ENCODE measurements around the gene FAM120B.

Gene FAM120B

GRCh38 chr6:170278743-170279094 lies 27.8 kb upstream of the FAM120B start:
- H3K9me3 Mint-ChIP-seq: no peaks in the 10 kb centered on the region
- H3K4me1 Mint-ChIP-seq (ENCODE audit: low read depth): peaks cover 10% of the 10 kb centered on the region
- no peak overlapping the region for H3K4me3 Mint-ChIP-seq
- no peak for DNase-seq (ENCODE audit: low spot score)
- no peak overlapping the region for H3K27ac Mint-ChIP-seq
- no peaks in the 10 kb centered on the region for H3K36me3 Mint-ChIP-seq (ENCODE audit: low read depth)
- peaks cover 54% of the 10 kb centered on the region for H3K27me3 Mint-ChIP-seq (ENCODE audit: low read depth)

- H3K27ac Mint-ChIP-seq: no peak overlapping the region
- H3K9me3 Mint-ChIP-seq: no peaks in the 10 kb centered on the region
- no peak for DNase-seq (ENCODE audit: low spot score)
- no peaks in the 10 kb centered on the region for H3K36me3 Mint-ChIP-seq (ENCODE audit: low read depth)
- H3K27me3 Mint-ChIP-seq (ENCODE audit: low read depth): peaks cover 49% of the 10 kb centered on the region
- H3K4me1 Mint-ChIP-seq (ENCODE audit: low read depth): peaks cover 10% of the 10 kb centered on the region
- H3K4me3 Mint-ChIP-seq: no peak overlapping the region
Measured at GRCh38 chr6:170279426-170279825, 27.1 kb upstream of the FAM120B start.

DNA sequence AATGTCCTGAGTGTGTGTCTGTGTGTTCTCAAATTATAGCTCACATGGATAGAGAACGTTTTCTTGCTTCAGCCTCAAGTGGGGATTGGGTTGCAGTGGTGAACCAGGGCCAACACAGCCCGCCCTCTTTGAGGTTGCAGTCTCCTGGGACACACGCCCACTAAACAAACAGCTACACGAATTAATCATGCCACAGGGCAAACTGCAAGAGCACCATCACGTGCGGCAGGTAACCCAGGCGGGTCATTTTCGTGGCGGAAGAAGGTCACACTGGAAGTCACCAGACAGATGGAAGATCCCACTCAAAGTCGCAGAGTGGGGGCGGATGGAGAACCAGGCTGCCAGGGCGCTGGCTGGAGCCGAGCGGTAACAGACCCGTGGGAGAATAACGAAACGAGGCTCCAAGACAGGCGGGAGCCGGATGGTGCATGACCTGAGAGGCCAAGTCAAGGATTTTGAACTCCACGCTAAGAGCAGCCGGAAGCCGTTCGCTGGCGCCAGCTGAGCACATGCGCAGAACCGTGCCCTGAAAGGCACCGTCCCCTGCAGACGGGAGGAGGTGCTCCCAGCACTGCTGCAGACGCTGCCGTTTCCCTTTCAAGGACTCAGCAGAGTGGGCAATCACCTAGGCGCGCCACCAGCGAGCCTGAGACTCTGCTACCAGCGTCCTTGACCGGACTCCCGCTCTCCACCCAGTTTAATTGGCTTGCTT lies 26.4 kb upstream of the FAM120B start:
- no peak for DNase-seq (ENCODE audit: low spot score)
- H3K27me3 Mint-ChIP-seq (ENCODE audit: low read depth): peaks cover 51% of the 10 kb centered on the region
- peak overlapping the region; percentile 48 for H3K4me3 Mint-ChIP-seq
- no peaks in the 10 kb centered on the region for H3K36me3 Mint-ChIP-seq (ENCODE audit: low read depth)
- no peaks in the 10 kb centered on the region for H3K9me3 Mint-ChIP-seq
- no peak overlapping the region for H3K27ac Mint-ChIP-seq
- peaks cover 10% of the 10 kb centered on the region for H3K4me1 Mint-ChIP-seq (ENCODE audit: low read depth)

GRCh38 chr6:170280689-170281045 lies 25.9 kb upstream of the FAM120B start:
- DNase-seq (ENCODE audit: low spot score): no peak

GRCh38 chr6:170281331-170282292 lies 24.9 kb upstream of the FAM120B start:
- H3K36me3 Mint-ChIP-seq (ENCODE audit: low read depth): no peaks in the 10 kb centered on the region
- no peak overlapping the region for H3K4me3 Mint-ChIP-seq
- H3K9me3 Mint-ChIP-seq: no peaks in the 10 kb centered on the region
- no peak for DNase-seq (ENCODE audit: low spot score)
- H3K27me3 Mint-ChIP-seq (ENCODE audit: low read depth): peaks cover 47% of the 10 kb centered on the region
- peaks cover 10% of the 10 kb centered on the region for H3K4me1 Mint-ChIP-seq (ENCODE audit: low read depth)
- no peak overlapping the region for H3K27ac Mint-ChIP-seq

More at GRCh38 chr6:170280689-170281045, 25.9 kb upstream of the FAM120B start:
- Mint-ChIP-seq H3K4me3 (peak overlapping the region; percentile 48), H3K27me3 (ENCODE audit: low read depth) (peaks cover 49% of the 10 kb centered on the region), H3K36me3 (ENCODE audit: low read depth) (no peaks in the 10 kb centered on the region), H3K9me3 (no peaks in the 10 kb centered on the region), H3K27ac (no peak overlapping the region), H3K4me1 (ENCODE audit: low read depth) (peaks cover 10% of the 10 kb centered on the region)

DNA sequence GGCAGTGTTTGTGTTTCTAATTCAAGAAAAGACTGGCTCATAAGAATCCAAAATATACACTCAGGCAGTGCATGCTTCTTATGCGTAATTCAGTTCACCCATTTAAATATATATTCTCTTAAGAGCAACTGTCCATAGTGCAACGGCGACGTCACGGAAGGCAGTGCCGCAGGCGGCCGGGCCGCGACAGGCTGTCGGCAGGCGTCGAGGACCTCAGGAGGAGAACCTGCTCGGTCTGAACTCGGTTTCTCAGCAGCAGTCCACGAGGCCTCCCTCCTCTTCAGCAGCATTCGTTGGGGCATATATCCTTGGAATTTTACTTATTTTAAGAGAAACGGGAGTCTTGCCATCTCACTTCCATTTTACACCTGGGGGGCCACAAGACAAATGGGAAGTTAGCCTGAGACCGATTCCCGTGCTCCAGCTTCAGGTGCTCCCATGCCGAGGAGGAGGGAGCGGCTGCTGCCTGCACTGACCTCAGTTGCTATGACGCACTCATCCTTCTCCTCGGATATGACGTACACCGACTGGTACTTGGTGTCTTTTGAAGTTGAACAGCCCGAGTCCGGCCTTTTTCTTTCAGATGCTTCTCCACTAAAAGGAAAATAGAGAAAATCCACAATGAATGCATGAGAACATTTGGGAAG lies 23.9 kb upstream of the FAM120B start:
- DNase-seq (ENCODE audit: low spot score): no peak
- no peak overlapping the region for H3K4me3 Mint-ChIP-seq
- peaks cover 10% of the 10 kb centered on the region for H3K4me1 Mint-ChIP-seq (ENCODE audit: low read depth)
- no peaks in the 10 kb centered on the region for H3K9me3 Mint-ChIP-seq
- peaks cover 52% of the 10 kb centered on the region for H3K27me3 Mint-ChIP-seq (ENCODE audit: low read depth)
- no peak overlapping the region for H3K27ac Mint-ChIP-seq
- H3K36me3 Mint-ChIP-seq (ENCODE audit: low read depth): no peaks in the 10 kb centered on the region

- H3K27me3 Mint-ChIP-seq (ENCODE audit: low read depth): peaks cover 54% of the 10 kb centered on the region
- H3K4me1 Mint-ChIP-seq (ENCODE audit: low read depth): peaks cover 7% of the 10 kb centered on the region
- no peaks in the 10 kb centered on the region for H3K36me3 Mint-ChIP-seq (ENCODE audit: low read depth)
- no peak for DNase-seq (ENCODE audit: low spot score)
- no peak overlapping the region for H3K27ac Mint-ChIP-seq
- H3K4me3 Mint-ChIP-seq: no peak overlapping the region
- H3K9me3 Mint-ChIP-seq: no peaks in the 10 kb centered on the region
Measured at GRCh38 chr6:170283212-170284081, 23.1 kb upstream of the FAM120B start.

DNA sequence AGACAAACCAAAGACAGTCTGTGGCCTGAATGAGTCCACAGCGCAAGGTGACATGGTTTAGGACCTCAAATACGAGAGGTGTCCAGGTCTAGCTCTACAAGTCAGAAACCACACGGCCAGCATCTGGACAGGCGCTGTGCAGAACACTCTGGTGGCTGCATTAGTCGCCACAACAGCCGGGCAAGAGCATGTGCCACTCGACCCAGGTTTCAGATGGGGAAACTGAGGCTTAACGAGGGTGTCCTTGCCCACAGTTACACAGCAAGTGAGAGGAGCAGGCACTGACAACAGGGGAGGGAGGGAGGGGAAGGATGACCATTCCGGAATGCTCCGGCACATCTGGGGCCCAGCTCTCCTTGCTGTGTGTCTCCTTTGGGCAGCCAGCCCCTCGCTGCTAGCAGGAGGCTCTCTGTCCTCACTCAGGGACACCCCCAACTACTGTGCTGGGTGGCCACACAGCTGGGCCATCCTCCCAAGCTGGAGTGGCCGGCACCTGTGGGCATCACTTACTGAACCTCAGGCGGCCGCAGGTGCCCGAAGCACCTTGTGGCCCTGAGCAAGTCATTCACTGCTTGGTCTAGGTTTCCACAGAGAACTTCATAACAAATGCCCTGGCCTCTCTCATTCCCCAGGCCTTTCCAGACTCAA lies 22.3 kb upstream of the FAM120B start:
- Mint-ChIP-seq H3K27ac (no peak overlapping the region), H3K4me1 (ENCODE audit: low read depth) (peaks cover 6% of the 10 kb centered on the region), H3K36me3 (ENCODE audit: low read depth) (no peaks in the 10 kb centered on the region), H3K9me3 (no peaks in the 10 kb centered on the region), H3K4me3 (no peak overlapping the region), H3K27me3 (ENCODE audit: low read depth) (peaks cover 53% of the 10 kb centered on the region)
- DNase-seq (ENCODE audit: low spot score): no peak

GRCh38 chr6:170284866-170285469 lies 21.6 kb upstream of the FAM120B start:
- H3K27me3 Mint-ChIP-seq (ENCODE audit: low read depth): peaks cover 46% of the 10 kb centered on the region

GRCh38 chr6:170285482-170285881 lies 21.1 kb upstream of the FAM120B start:
- Mint-ChIP-seq H3K27me3 (ENCODE audit: low read depth) (peaks cover 48% of the 10 kb centered on the region), H3K27ac (no peak overlapping the region), H3K4me1 (ENCODE audit: low read depth) (peaks cover 10% of the 10 kb centered on the region), H3K4me3 (no peak overlapping the region), H3K9me3 (no peaks in the 10 kb centered on the region), H3K36me3 (ENCODE audit: low read depth) (no peaks in the 10 kb centered on the region)
- no peak for DNase-seq (ENCODE audit: low spot score)

More at GRCh38 chr6:170284866-170285469, 21.6 kb upstream of the FAM120B start:
- H3K9me3 Mint-ChIP-seq: no peaks in the 10 kb centered on the region
- no peak overlapping the region for H3K4me3 Mint-ChIP-seq
- no peak overlapping the region for H3K27ac Mint-ChIP-seq
- no peak for DNase-seq (ENCODE audit: low spot score)
- peaks cover 6% of the 10 kb centered on the region for H3K4me1 Mint-ChIP-seq (ENCODE audit: low read depth)
- H3K36me3 Mint-ChIP-seq (ENCODE audit: low read depth): no peaks in the 10 kb centered on the region

DNA sequence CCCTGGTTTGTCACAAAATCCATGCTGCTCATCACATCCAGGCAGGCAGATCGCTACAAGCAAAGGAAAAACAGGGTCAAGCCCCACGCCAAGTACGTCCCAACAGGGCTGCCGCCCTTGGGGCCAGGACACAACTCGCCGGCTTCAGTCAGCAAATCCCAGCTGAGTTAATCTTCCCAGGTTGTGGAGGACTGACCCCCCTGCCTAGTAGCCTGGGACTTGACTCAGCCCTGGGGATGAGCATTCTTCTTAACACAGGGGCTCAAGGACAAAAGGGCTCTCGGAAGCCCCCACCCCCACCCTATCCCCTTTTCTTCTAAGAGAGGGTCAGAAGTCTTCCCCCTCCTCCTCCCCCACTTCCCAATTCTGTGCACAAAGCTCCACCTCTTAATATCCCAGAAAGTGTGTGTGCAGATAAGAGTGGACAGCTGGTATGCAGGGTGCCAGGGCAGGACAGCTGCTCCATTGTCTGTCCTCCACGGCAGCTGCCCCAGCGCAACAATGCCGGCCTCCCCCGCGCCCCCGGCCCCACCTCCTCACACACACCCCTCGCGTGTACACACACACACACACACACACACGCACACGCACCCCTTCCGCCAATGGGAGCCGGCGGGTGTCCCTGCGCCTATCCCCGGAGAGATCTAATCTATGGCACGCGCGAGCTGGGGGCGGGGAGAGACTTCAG lies 20.2 kb upstream of the FAM120B start:
- Mint-ChIP-seq H3K27me3 (ENCODE audit: low read depth) (peaks cover 46% of the 10 kb centered on the region), H3K4me1 (ENCODE audit: low read depth) (peaks cover 10% of the 10 kb centered on the region), H3K27ac (no peak overlapping the region), H3K9me3 (no peaks in the 10 kb centered on the region), H3K36me3 (ENCODE audit: low read depth) (no peaks in the 10 kb centered on the region), H3K4me3 (no peak overlapping the region)
- DNase-seq (ENCODE audit: low spot score): no peak

DNA sequence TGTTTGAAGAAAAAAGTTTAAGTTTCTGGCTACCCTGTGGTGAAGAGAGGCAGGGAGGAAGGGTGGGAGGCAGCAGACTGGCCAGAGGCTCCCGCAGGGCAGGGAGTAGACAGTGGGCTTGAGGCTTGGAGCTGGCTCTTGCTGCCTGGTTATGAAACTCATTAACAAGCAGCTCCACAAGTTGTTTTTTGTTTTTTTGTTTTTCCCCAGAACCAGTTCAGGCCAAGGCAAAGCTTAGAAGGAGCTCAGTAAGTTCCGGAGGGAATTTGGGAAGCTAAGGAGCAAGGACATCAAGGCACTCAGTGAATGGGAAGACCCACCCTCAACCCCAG lies 19.7 kb upstream of the FAM120B start:
- Mint-ChIP-seq H3K36me3 (ENCODE audit: low read depth) (peaks cover 1% of the 10 kb centered on the region), H3K27ac (no peak overlapping the region), H3K4me1 (ENCODE audit: low read depth) (peaks cover 12% of the 10 kb centered on the region), H3K27me3 (ENCODE audit: low read depth) (peaks cover 48% of the 10 kb centered on the region), H3K4me3 (no peak overlapping the region), H3K9me3 (no peaks in the 10 kb centered on the region)
- DNase-seq (ENCODE audit: low spot score): no peak

Data from T-helper 2 cell treated with Interferon-gamma antibody and Interleukin-4, amounts not matched to agents 5 μg/mL and 100 μg/mL, for 36 hours (primary cell).